Trophoblast cell (in vitro differentiated cells and primary cell): ENCODE measurements around the gene PTAFR.

Source experiments
- DNase-seq, 2 donors: peaks; one replicate each; pipeline ENCODE4 v3.0.0-alpha.2; 2016
- H2AFZ ChIP-seq: 2 replicates; pipeline ENCODE4 v1.6.1; 2013; ENCODE audit warnings: low read length, moderate library complexity, mild to moderate bottlenecking; ENCODE audit not compliant: insufficient read depth, poor library complexity
- H2AK5ac ChIP-seq: 2 replicates; pipeline ENCODE4 v1.6.1; 2013; ENCODE audit warnings: mild to moderate bottlenecking, low read length
- H2BK120ac ChIP-seq: 2 replicates; pipeline ENCODE4 v1.6.1; 2013; ENCODE audit warnings: low read length, mild to moderate bottlenecking, moderate library complexity; ENCODE audit not compliant: insufficient read depth, poor library complexity
- H2BK12ac ChIP-seq: 2 replicates; pipeline ENCODE4 v1.6.1; 2013; ENCODE audit warnings: mild to moderate bottlenecking, low read length, moderate library complexity
- H2BK5ac ChIP-seq: 2 replicates; pipeline ENCODE4 v1.6.1; 2013; ENCODE audit warnings: low read length, low read depth, moderate library complexity, mild to moderate bottlenecking; ENCODE audit not compliant: poor library complexity
- H3K14ac ChIP-seq: 2 replicates; pipeline ENCODE4 v1.6.1; 2013; ENCODE audit warnings: mild to moderate bottlenecking, low read length
- H3K18ac ChIP-seq: 2 replicates; pipeline ENCODE4 v1.6.1; 2013; ENCODE audit warnings: mild to moderate bottlenecking, low read length
- H3K23ac ChIP-seq: 2 replicates; pipeline ENCODE4 v1.6.1; 2013; ENCODE audit warnings: low read length
- H3K27ac ChIP-seq: 2 replicates; pipeline ENCODE4 v1.5.1; 2013; ENCODE audit warnings: low read depth, mild to moderate bottlenecking, inconsistent platforms, low read length, moderate library complexity
- H3K27me3 ChIP-seq: 2 replicates; pipeline ENCODE4 v1.6.1; 2013; ENCODE audit warnings: inconsistent platforms, mild to moderate bottlenecking, low read length, moderate library complexity; ENCODE audit not compliant: insufficient read depth
- H3K36me3 ChIP-seq, 2 experiments: 1 replicate in 1 of 2; 2 replicates in 1 of 2; pipeline ENCODE4 v1.6.1; 2013; ENCODE audit warnings: low read length in 2 of 2, mild to moderate bottlenecking in 2 of 2, moderate library complexity in 1 of 2; ENCODE audit not compliant: insufficient read depth in 2 of 2, control insufficient read depth in 1 of 2
- H3K4ac ChIP-seq: 2 replicates; pipeline ENCODE4 v1.6.1; 2013; ENCODE audit warnings: low read depth, mild to moderate bottlenecking, low read length, moderate library complexity
- H3K4me1 ChIP-seq, 2 experiments: 1 replicate in 1 of 2; 2 replicates in 1 of 2; pipeline ENCODE4 v1.6.1; 2013; ENCODE audit warnings: low read length in 2 of 2, mild to moderate bottlenecking in 2 of 2, moderate library complexity in 1 of 2; ENCODE audit not compliant: insufficient read depth in 2 of 2, control insufficient read depth in 1 of 2
- H3K4me2 ChIP-seq: 2 replicates; pipeline ENCODE4 v1.6.1; 2013; ENCODE audit warnings: inconsistent platforms, mild to moderate bottlenecking, low read length, moderate library complexity
- H3K4me3 ChIP-seq: 2 replicates; pipeline ENCODE4 v1.5.1; 2013; ENCODE audit warnings: mild to moderate bottlenecking, low read depth, low read length, inconsistent platforms
- H3K79me1 ChIP-seq: one replicate; pipeline ENCODE4 v1.6.1; 2013; ENCODE audit warnings: low read length
- H3K79me2 ChIP-seq: 2 replicates; pipeline ENCODE4 v1.6.1; 2013; ENCODE audit warnings: low read length, mild to moderate bottlenecking; ENCODE audit not compliant: control insufficient read depth, insufficient read depth, poor library complexity
- H3K9ac ChIP-seq: 2 replicates; pipeline ENCODE4 v1.6.1; 2013; ENCODE audit warnings: mild to moderate bottlenecking, low read length
- H3K9me3 ChIP-seq: 2 replicates; pipeline ENCODE4 v1.6.1; 2013; ENCODE audit warnings: low read depth, mild to moderate bottlenecking, control low read depth, inconsistent platforms, low read length; ENCODE audit not compliant: insufficient read depth
- H4K12ac ChIP-seq: 2 replicates; pipeline ENCODE4 v1.6.1; 2013; ENCODE audit warnings: low read depth, mild to moderate bottlenecking, low read length, moderate library complexity
- H4K8ac ChIP-seq: 2 replicates; pipeline ENCODE4 v1.6.1; 2013; ENCODE audit warnings: low read depth, mild to moderate bottlenecking, low read length, moderate library complexity
- H4K91ac ChIP-seq: one replicate; pipeline ENCODE4 v1.6.1; 2013; ENCODE audit warnings: low read depth, mild to moderate bottlenecking, low read length, moderate library complexity
- WGBS: extraction: QIAGEN DNeasy Blood & Tissue Kit; methylation state at CpG from one replicate; pipeline ENCODE4 v1.1.7; 2013; ENCODE audit warnings: missing lambda C conversion rate; ENCODE audit not compliant: insufficient read length, insufficient coverage; ENCODE audit errors: extremely low coverage; 5-methylcytosine and 5-hydroxymethylcytosine counted together

PTAFR gene

DNA sequence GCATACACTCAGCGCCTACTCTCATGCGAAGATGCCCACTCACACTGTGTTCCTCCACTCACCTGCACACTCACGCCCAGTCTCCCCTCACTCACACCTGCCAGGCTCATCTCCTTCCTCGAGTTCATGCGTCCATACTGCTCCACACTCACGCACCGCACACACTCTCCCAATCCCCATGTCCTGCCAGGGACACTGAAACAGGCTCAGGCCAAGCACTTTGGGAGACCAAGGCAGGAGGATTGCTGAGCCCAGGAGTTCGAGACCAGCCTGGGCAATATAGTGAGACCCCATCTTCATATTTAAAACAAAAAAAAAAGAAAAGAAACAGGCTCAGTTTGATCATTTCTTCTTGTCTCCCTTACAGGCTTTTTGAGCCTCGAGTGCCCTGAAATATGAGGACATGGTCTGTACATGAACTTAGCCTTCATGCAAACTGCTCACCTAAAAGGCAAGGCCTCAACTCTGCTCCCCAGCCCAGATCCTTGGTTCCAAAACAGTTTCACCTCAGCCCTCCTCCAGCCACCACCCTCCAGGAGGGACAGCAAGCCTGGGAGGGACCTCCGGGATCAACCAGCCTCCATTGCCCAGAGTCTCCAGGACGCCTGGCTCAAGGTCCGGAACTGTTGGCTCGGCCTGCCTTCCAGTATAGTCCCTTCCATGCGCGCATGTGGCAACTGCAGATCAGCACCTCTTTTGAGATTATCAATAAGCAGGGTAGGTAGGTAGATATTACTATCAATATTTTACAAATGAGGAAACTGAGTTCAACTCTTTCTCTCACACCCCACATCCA lies 2.4 kb upstream of the PTAFR start:
- no peak overlapping the region for H3K18ac ChIP-seq
- no peaks in the 10 kb centered on the region for H3K9me3 ChIP-seq
- no peak overlapping the region for H4K12ac ChIP-seq
- H3K27ac ChIP-seq, result no peak overlapping the region
- H2BK120ac ChIP-seq, result no peak overlapping the region
- no peak overlapping the region for H2AK5ac ChIP-seq
- H3K9ac ChIP-seq, result no peak overlapping the region
- no peak overlapping the region for H2BK5ac ChIP-seq
- no peak overlapping the region for H4K8ac ChIP-seq
- no peak overlapping the region for H4K91ac ChIP-seq
- H3K4ac ChIP-seq, result no peak overlapping the region
- H3K23ac ChIP-seq, result no peak overlapping the region
- no peaks in the 10 kb centered on the region for H3K79me2 ChIP-seq
- no peaks in the 10 kb centered on the region for H3K27me3 ChIP-seq
- H3K4me3 ChIP-seq, result peak overlapping the region; percentile 3
- H3K79me1 ChIP-seq, result no peaks in the 10 kb centered on the region
- no peaks in the 10 kb centered on the region for H3K36me3 ChIP-seq
- no peak overlapping the region for H2BK12ac ChIP-seq
- H3K14ac ChIP-seq, result no peak overlapping the region
- no peak overlapping the region for H3K4me2 ChIP-seq
- no peak overlapping the region for H2AFZ ChIP-seq
- no CpG with 5 or more reads among the region's 15 CpGs for WGBS
- DNase-seq, result no peak
- H3K4me1 ChIP-seq, result no peaks in the 10 kb centered on the region

DNA sequence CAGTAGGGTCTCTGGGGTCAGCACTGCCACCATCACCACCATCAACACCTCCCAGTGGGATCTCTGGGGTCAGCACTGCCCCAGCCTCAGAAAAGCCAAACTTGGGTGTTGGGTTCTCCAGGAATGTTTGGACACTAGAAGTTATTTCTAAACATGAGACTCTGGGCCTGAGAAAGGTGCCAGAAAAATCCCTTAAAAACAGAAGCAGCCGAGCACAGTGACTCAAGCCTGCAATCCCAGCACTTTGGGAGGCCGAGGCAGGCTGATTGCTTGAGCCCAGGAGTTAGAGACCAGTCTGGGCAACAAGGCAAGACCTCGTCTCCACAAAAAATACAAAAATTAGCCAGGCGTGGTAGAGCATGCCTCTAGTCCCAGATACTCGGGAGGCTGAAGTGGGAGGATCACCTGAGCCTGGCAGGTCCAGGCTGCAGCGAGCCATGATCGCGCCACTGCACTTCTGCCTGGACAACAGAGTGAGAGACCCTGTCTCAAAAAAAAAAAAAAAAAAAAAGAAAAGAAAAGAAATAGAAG lies 470 bp downstream of the PTAFR start:
- WGBS, result no CpG with 5 or more reads among the region's 8 CpGs
- Histone ChIP-seq H3K27me3 (no peaks in the 10 kb centered on the region), H3K9me3 (no peaks in the 10 kb centered on the region), H4K91ac (no peak overlapping the region), H3K4ac (no peak overlapping the region), H3K36me3 (no peaks in the 10 kb centered on the region), H3K79me1 (no peaks in the 10 kb centered on the region), H4K12ac (no peak overlapping the region), H2AFZ (no peak overlapping the region), H3K27ac (no peak overlapping the region), H2BK120ac (no peak overlapping the region), H4K8ac (no peak overlapping the region), H3K4me1 (no peaks in the 10 kb centered on the region), H3K4me2 (no peak overlapping the region), H3K23ac (no peak overlapping the region), H3K4me3 (no peak overlapping the region), H2BK5ac (no peak overlapping the region), H3K18ac (no peak overlapping the region), H3K9ac (no peak overlapping the region), H3K14ac (no peak overlapping the region), H2BK12ac (no peak overlapping the region), H2AK5ac (no peak overlapping the region), H3K79me2 (no peaks in the 10 kb centered on the region)
- DNase-seq, result no peak

DNA sequence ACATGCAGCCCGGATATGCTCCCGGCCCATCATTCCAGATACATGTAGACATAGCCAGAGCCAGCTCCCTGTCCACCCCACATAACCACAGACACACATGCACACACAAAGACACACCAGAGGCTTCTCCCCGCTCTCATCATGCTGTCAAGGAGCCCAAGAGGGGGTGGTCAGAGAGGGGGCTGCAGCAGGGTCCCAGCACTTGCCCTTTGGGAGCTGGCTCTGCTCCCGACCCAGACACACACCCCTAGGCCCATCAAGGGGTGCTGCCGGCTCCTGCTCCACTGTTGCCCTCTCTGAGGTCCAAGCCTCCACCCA lies 2.6 kb downstream of the PTAFR start:
- Histone ChIP-seq H3K79me2 (no peaks in the 10 kb centered on the region), H4K91ac (no peak overlapping the region), H3K9me3 (no peaks in the 10 kb centered on the region), H3K36me3 (no peaks in the 10 kb centered on the region), H3K27me3 (no peaks in the 10 kb centered on the region), H3K4me1 (no peaks in the 10 kb centered on the region), H3K9ac (no peak overlapping the region), H2BK5ac (no peak overlapping the region), H2BK120ac (no peak overlapping the region), H4K12ac (no peak overlapping the region), H3K4ac (no peak overlapping the region), H3K79me1 (no peaks in the 10 kb centered on the region), H4K8ac (no peak overlapping the region), H3K14ac (no peak overlapping the region), H3K4me3 (no peak overlapping the region), H2AK5ac (no peak overlapping the region), H2AFZ (no peak overlapping the region), H3K27ac (no peak overlapping the region), H3K23ac (no peak overlapping the region), H2BK12ac (no peak overlapping the region), H3K4me2 (no peak overlapping the region), H3K18ac (no peak overlapping the region)
- DNase-seq, result no peak
- no CpG with 5 or more reads among the region's 5 CpGs for WGBS

DNA sequence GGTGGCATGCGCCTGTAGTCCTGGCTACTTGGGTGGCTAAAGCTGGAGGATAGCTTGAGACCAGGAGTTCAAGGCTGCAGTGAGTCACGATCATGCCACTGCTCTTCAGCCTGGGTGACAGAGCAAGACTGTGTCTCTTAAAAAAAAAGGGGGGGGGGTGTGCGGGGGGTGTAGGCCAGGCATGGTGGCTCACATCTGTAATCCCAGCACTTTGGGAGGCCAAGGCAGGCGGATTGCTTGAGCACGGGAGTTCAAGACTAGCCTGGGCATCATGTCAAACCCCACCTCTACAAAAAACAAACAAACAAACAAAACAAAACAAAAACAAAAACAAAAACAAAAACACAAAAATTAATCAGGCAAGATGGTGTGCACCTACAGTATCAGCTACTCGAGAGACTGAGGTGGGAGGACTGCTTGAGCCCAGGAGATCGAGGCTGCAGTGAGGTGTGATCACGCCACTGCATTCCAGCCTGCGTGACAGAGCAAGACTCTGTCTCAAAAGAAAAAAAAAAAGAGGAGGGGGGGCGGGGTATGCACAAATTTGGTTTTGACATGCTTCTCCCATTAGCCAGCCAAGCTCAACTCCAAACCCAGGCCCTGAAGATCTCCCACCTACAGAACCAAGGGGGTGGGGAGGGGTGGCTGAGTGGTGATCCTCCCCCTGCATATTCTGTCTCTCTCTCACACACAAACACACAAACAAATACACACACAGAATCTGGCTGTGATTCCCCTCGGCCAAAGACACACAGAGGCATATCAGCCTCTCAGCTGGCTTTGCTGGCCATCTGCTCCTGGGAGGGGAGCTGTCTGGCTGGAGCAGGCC lies 3.1 kb downstream of the PTAFR start:
- no CpG with 5 or more reads among the region's 11 CpGs for WGBS
- H3K4me1 ChIP-seq, result no peaks in the 10 kb centered on the region

More for the DNA sequence above, 3.1 kb downstream of the PTAFR start:
- Histone ChIP-seq H2BK120ac (no peak overlapping the region), H2AFZ (no peak overlapping the region), H3K27ac (no peak overlapping the region), H3K4me3 (no peak overlapping the region), H4K91ac (no peak overlapping the region), H3K4me2 (no peak overlapping the region), H2AK5ac (no peak overlapping the region), H3K14ac (no peak overlapping the region), H4K8ac (no peak overlapping the region), H3K79me2 (no peaks in the 10 kb centered on the region), H3K36me3 (no peaks in the 10 kb centered on the region), H3K27me3 (no peaks in the 10 kb centered on the region), H3K4ac (no peak overlapping the region), H2BK12ac (no peak overlapping the region), H4K12ac (no peak overlapping the region), H3K23ac (no peak overlapping the region), H2BK5ac (no peak overlapping the region), H3K18ac (no peak overlapping the region), H3K9ac (no peak overlapping the region), H3K79me1 (no peaks in the 10 kb centered on the region), H3K9me3 (no peaks in the 10 kb centered on the region)
- DNase-seq, result no peak
